HepG2 (cell line): Measurements from ENCODE around the gene SUSD6. TPM values are rescaled to one million over a fixed set of nuclear protein-coding genes. Genes with fewer than 3 reads are reported as not detected.

ENCODE experiments used
- ATAC-seq: fragments of 200-7000 bp; cut with Tn5 transposase; 3 replicates; pipeline ENCODE4 v1.9.1; 2020; ENCODE audit warnings: mild to moderate bottlenecking, moderate library complexity
- BruUV-seq: library from RNA; stranded (reverse); fragments of 400-500 nt; replicated peaks from 2 replicates; lab custom pipeline; 2021; lab: Mats Ljungman, UMichigan
- CTCF ChIA-PET: fragments of 300-600 bp; formaldehyde crosslinking; extraction: SDS; loops from one replicate; lab custom pipeline; 2021; ENCODE audit warnings: low total read pairs, inconsistent platforms, low intra/inter-chr PET ratio; lab: Yijun Ruan, JAX
- POLR2A ChIA-PET: fragments of 350-600 bp; sonication (Branson Sonifier 250); formaldehyde crosslinking; loops from one replicate; lab custom pipeline; 2020; ENCODE audit warnings: antibody characterized with exemption, inconsistent platforms; lab: Yijun Ruan, JAX
- DNase-seq: peaks from one replicate; pipeline ENCODE4 v3.0.0-alpha.2; 2015; ENCODE audit warnings: low spot score
- FAIRE-seq: peaks from 3 replicates; lab custom pipeline; 2011; peaks lifted over from hg19 to GRCh38; lab: Jason Lieb, UNC
- H2AFZ ChIP-seq: one replicate; pipeline ENCODE4 v1.6.1; 2011; ENCODE audit warnings: low read length, inconsistent platforms
- H3K27ac ChIP-seq: fragments of 300-600 bp; 3 replicates; pipeline ENCODE4 v1.8.0; 2011; ENCODE audit warnings: mixed run types, mild to moderate bottlenecking, mixed read lengths, low read length, inconsistent platforms; ENCODE audit not compliant: insufficient read depth; ENCODE audit errors: extremely low read length
- H3K27me3 ChIP-seq, 2 experiments: fragments of 200-600 bp in 1 of 2; 2 replicates in 1 of 2; 3 replicates in 1 of 2; pipeline versions ENCODE4 v1.6.0 to v1.8.0; 2011; ENCODE audit warnings: low read length in 2 of 2, mild to moderate bottlenecking in 2 of 2, moderate library complexity in 2 of 2, inconsistent platforms in 1 of 2; ENCODE audit not compliant: insufficient read depth in 2 of 2, control insufficient read depth in 1 of 2
- H3K36me3 ChIP-seq, 2 experiments: fragments of 200-600 bp in 1 of 2; replicated peaks in 1 of 2; 2 replicates in 1 of 2; 3 replicates in 1 of 2; pipeline versions ENCODE4 v1.5.1 to v1.8.0; 2011; ENCODE audit warnings: low read length in 2 of 2, inconsistent platforms in 1 of 2; ENCODE audit not compliant: insufficient read depth in 2 of 2, control insufficient read depth in 1 of 2
- H3K4me1 ChIP-seq: 2 replicates; pipeline ENCODE4 v1.5.1; 2012; ENCODE audit warnings: low read length, inconsistent platforms; ENCODE audit not compliant: insufficient read depth
- H3K4me2 ChIP-seq: 2 replicates; pipeline ENCODE4 v1.6.0; 2011; ENCODE audit warnings: low read depth, low read length, inconsistent platforms
- H3K4me3 ChIP-seq, 3 experiments: fragments of 200-600 bp in 1 of 3; sonication (generic), shearing (Covaris generic) in 1 of 3; replicated peaks in 1 of 3; 2 replicates each; pipeline ENCODE4 v1.5.1; 2011 to 2016; ENCODE audit warnings: low read length in 3 of 3, inconsistent platforms in 2 of 3, low read depth in 2 of 3, mild to moderate bottlenecking in 2 of 3, control low read depth in 1 of 3, mixed read lengths in 1 of 3; ENCODE audit not compliant: insufficient read depth in 1 of 3
- H3K79me2 ChIP-seq: one replicate; pipeline ENCODE4 v1.6.1; 2011; ENCODE audit warnings: low read length, inconsistent platforms; ENCODE audit not compliant: insufficient read depth
- H3K9ac ChIP-seq: 2 replicates; pipeline ENCODE4 v1.6.0; 2011; ENCODE audit warnings: mild to moderate bottlenecking, low read depth, low read length, inconsistent platforms; ENCODE audit not compliant: insufficient read depth
- H3K9me3 ChIP-seq: 2 replicates; pipeline ENCODE4 v1.5.1; 2012; ENCODE audit warnings: mild to moderate bottlenecking, low read length
- H4K20me1 ChIP-seq: 2 replicates; pipeline ENCODE4 v1.6.0; 2011; ENCODE audit warnings: inconsistent platforms, mild to moderate bottlenecking, low read length, moderate library complexity; ENCODE audit not compliant: insufficient read depth
- BORCS8-MEF2B ChIP-seq: sonication (generic); formaldehyde crosslinking; IDR thresholded peaks from 2 replicates; pipeline ENCODE4 v1.8.0; 2022; ENCODE audit warnings: mild to moderate bottlenecking, missing genetic modification reagents
- CERS6 ChIP-seq: sonication (generic); formaldehyde crosslinking; IDR thresholded peaks from 2 replicates; pipeline ENCODE4 v1.5.0; 2020; ENCODE audit warnings: missing genetic modification reagents
- FOXJ3 ChIP-seq: sonication (generic); formaldehyde crosslinking; IDR thresholded peaks from 2 replicates; pipeline ENCODE4 v1.4.0; 2020; ENCODE audit warnings: missing genetic modification reagents, mild to moderate bottlenecking, borderline replicate concordance
- KAT2B ChIP-seq: fragments of 150-350 bp; IDR thresholded peaks from 2 replicates; pipeline ENCODE4 v1.6.1; 2014; ENCODE audit warnings: low read depth, low read length, borderline replicate concordance
- RCOR2 ChIP-seq: IDR thresholded peaks from 2 replicates; pipeline ENCODE4 v1.6.1; 2016; ENCODE audit warnings: missing biosample characterization, missing genetic modification reagents
- SOX6 ChIP-seq, 2 experiments: fragments of 450-650 bp in 1 of 2; sonication (generic) in 1 of 2; formaldehyde crosslinking in 1 of 2; IDR thresholded peaks; 2 replicates each; pipeline versions ENCODE4 v1.4.0 to v1.6.1; 2017 to 2020; ENCODE audit warnings: antibody characterized with exemption in 1 of 2, mild to moderate bottlenecking in 1 of 2, missing genetic modification reagents in 1 of 2
- TEAD2 ChIP-seq: sonication (generic); formaldehyde crosslinking; IDR thresholded peaks from 2 replicates; pipeline ENCODE4 v1.9.0; 2021; ENCODE audit warnings: missing genetic modification reagents
- YEATS2 ChIP-seq: sonication (generic); formaldehyde crosslinking; IDR thresholded peaks from 2 replicates; pipeline ENCODE4 v1.4.0; 2020; ENCODE audit warnings: missing genetic modification reagents, borderline replicate concordance
- ZBTB8A ChIP-seq: sonication (generic); formaldehyde crosslinking; IDR thresholded peaks from 2 replicates; pipeline ENCODE4 v1.4.0; 2020; ENCODE audit warnings: mild to moderate bottlenecking, low read depth, missing genetic modification reagents, borderline replicate concordance
- ZNF17 ChIP-seq: sonication (generic); formaldehyde crosslinking; IDR thresholded peaks from 2 replicates; pipeline ENCODE4 v1.5.0; 2020; ENCODE audit warnings: mild to moderate bottlenecking, missing genetic modification reagents
- ZNF703 ChIP-seq: sonication (generic); formaldehyde crosslinking; IDR thresholded peaks from 2 replicates; pipeline ENCODE4 v1.5.1; 2020; ENCODE audit warnings: missing genetic modification reagents, mild to moderate bottlenecking, moderate library complexity, borderline replicate concordance
- WGBS: methylation state at CpG from one replicate; pipeline ENCODE4 v1.1.6; 2017; ENCODE audit warnings: low lambda C conversion rate; 5-methylcytosine and 5-hydroxymethylcytosine counted together
- in situ Hi-C: cut with HindIII; loops from 2 replicates; pipeline ENCODE4 v1.10.0; 2017; ENCODE audit warnings: low pct_unique_long_range_greater_than_20kb; ENCODE audit not compliant: extremely low pct_ligation_motif_present
- intact Hi-C: fragments of 100-400 bp; cut with micrococcal nuclease; formaldehyde crosslinking; loops from one replicate; pipeline ENCODE4 v1.10.0; 2022; ENCODE audit not compliant: unreplicated experiment
- polyA plus RNA-seq, 8 experiments: library from polyadenylated mRNA; depleted of rRNA in 3 of 8; stranded (reverse) in 7 of 8; unstranded in 1 of 8; fragments of >200 nt; fragmentation: Illumina TruSeq in 4 of 8; extraction: Trizol in 4 of 8; gene quantifications; 2 replicates each; pipeline versions ENCODE4 v1.2.1 to v1.2.3, GENCODE V29; 2011 to 2016; ENCODE audit warnings: low read depth in 4 of 8, missing spikeins in 1 of 8, mixed read lengths in 1 of 8; ENCODE audit not compliant: insufficient read depth in 1 of 8
- total RNA-seq, 5 experiments: library from RNA; depleted of rRNA; stranded (reverse); fragments of >200 nt; fragmentation: Illumina TruSeq; extraction: Trizol; gene quantifications; 2 replicates each; pipeline ENCODE4 v1.2.3, GENCODE V29; 2016; ENCODE audit warnings: low read depth in 1 of 5
- TF ChIP-seq, protein P1 (sequence below): sonication (generic); formaldehyde crosslinking; IDR thresholded peaks from 2 replicates; pipeline ENCODE4 v1.4.0; 2020; ENCODE audit warnings: missing genetic modification reagents, mild to moderate bottlenecking, borderline replicate concordance
- TF ChIP-seq, protein P2 (sequence below): sonication (generic); formaldehyde crosslinking; IDR thresholded peaks from 2 replicates; pipeline ENCODE4 v1.4.0; 2020; ENCODE audit warnings: missing genetic modification reagents, borderline replicate concordance

Gene SUSD6
- total and polyA plus RNA-seq, 2 of the 13 experiments (the other 11 are each of a cell fraction or from before 2014, with no cell fraction given), result 7.2 to 7.4 TPM

DNA sequence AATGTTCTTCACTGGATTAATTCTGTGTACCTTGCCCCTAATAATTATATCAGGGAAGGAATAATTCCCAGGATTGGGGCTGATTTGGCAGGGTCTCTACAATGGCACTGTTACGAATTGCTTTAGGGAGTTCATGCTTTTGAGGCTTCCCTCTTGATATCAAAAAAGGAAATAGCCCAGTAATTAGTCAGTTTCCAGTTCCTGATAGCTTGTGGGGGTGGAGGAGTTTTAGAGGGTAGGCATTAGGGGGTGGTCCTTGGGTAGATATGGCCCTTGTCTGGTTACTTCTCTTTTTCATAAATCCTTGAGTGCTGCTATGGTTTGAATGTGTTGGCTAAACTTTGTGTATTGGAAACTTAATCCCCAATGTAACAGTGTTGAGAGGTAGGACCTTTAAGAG lies 149.4 kb downstream of the SUSD6 start (continued):
- TF ChIP-seq, protein P1, sequence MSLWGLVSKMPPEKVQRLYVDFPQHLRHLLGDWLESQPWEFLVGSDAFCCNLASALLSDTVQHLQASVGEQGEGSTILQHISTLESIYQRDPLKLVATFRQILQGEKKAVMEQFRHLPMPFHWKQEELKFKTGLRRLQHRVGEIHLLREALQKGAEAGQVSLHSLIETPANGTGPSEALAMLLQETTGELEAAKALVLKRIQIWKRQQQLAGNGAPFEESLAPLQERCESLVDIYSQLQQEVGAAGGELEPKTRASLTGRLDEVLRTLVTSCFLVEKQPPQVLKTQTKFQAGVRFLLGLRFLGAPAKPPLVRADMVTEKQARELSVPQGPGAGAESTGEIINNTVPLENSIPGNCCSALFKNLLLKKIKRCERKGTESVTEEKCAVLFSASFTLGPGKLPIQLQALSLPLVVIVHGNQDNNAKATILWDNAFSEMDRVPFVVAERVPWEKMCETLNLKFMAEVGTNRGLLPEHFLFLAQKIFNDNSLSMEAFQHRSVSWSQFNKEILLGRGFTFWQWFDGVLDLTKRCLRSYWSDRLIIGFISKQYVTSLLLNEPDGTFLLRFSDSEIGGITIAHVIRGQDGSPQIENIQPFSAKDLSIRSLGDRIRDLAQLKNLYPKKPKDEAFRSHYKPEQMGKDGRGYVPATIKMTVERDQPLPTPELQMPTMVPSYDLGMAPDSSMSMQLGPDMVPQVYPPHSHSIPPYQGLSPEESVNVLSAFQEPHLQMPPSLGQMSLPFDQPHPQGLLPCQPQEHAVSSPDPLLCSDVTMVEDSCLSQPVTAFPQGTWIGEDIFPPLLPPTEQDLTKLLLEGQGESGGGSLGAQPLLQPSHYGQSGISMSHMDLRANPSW, result no peak
- TF ChIP-seq ZBTB8A (CRISPR knock-in tag) (no peak), KAT2B (no peak), ZNF703 (CRISPR knock-in tag) (no peak)
- TF ChIP-seq, all 625 proteins: peak for 0

DNA sequence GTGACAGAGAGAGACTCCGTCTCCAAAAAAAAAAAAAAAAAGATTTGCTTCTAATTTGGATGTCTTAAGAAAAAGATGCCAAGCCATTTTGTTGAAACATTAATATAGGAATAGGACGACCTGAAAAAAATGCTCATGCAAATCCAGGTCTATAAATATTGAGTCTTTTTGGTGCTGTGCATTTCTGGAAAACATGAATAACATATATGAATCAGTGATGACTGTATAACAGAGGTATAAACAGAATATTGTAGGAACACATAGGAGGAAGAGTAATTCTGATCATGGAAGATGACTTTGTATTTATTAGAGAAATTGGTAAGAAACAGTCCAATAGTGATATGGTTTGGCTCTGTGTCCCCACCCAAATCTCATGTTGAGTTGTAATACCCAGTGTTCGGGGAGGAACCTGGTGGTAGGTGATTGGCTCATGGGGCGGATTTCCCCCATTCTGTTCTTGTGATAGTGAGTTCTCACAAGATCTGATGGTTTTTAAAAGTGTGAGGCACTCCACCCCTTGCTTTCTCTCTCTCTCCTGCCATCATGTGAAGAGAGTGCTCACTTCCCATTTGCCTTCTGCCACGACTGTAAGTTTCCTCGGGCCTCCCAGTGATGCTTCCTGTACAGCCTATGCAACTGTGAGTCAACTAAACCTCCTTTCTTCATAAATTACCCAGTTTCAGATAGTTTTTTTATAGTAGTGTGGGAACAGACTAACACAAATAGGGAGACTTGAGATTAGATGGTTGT lies 152.5 kb downstream of the SUSD6 start:
- 68% methylated on average over 5 of the region's 6 CpGs for WGBS
- Histone ChIP-seq H3K36me3 (peaks cover 4 to 11% of the 10 kb centered on the region in 2 experiments), H3K4me2 (no peak overlapping the region), H3K79me2 (peaks cover 23% of the 10 kb centered on the region), H2AFZ (no peak overlapping the region), H3K4me3 (no peak overlapping the region), H3K9me3 (no peaks in the 10 kb centered on the region), H4K20me1 (peaks cover 14% of the 10 kb centered on the region), H3K27me3 (no peaks in the 10 kb centered on the region; a peak in 2 of 5 replicates), H3K4me1 (peaks cover 18% of the 10 kb centered on the region), H3K9ac (no peak overlapping the region), H3K27ac (no peak overlapping the region)
- no peak for ATAC-seq
- no peak for DNase-seq
- ChIA-PET CTCF (no interaction called here), POLR2A (no interaction called here)
- no TSS peak for BruUV-seq
- FAIRE-seq, result no peak
- in situ Hi-C loops, result no loop called here
- intact Hi-C loops, result no loop called here
- TF ChIP-seq RCOR2 (CRISPR knock-in tag), result no peak
- TF ChIP-seq BORCS8-MEF2B (CRISPR knock-in tag), result no peak
- no peak for TF ChIP-seq CERS6 (CRISPR knock-in tag)
- no peak for TF ChIP-seq FOXJ3 (CRISPR knock-in tag)
- no peak for TF ChIP-seq TEAD2 (CRISPR knock-in tag)
- TF ChIP-seq SOX6 (IDR thresholded peaks at IDR 0.05), result no peak
- no peak for TF ChIP-seq SOX6 (CRISPR knock-in tag; IDR thresholded peaks at IDR 0.05)
- no peak for TF ChIP-seq YEATS2 (CRISPR knock-in tag)
- TF ChIP-seq ZNF17 (CRISPR knock-in tag), result no peak
- TF ChIP-seq, protein P2, sequence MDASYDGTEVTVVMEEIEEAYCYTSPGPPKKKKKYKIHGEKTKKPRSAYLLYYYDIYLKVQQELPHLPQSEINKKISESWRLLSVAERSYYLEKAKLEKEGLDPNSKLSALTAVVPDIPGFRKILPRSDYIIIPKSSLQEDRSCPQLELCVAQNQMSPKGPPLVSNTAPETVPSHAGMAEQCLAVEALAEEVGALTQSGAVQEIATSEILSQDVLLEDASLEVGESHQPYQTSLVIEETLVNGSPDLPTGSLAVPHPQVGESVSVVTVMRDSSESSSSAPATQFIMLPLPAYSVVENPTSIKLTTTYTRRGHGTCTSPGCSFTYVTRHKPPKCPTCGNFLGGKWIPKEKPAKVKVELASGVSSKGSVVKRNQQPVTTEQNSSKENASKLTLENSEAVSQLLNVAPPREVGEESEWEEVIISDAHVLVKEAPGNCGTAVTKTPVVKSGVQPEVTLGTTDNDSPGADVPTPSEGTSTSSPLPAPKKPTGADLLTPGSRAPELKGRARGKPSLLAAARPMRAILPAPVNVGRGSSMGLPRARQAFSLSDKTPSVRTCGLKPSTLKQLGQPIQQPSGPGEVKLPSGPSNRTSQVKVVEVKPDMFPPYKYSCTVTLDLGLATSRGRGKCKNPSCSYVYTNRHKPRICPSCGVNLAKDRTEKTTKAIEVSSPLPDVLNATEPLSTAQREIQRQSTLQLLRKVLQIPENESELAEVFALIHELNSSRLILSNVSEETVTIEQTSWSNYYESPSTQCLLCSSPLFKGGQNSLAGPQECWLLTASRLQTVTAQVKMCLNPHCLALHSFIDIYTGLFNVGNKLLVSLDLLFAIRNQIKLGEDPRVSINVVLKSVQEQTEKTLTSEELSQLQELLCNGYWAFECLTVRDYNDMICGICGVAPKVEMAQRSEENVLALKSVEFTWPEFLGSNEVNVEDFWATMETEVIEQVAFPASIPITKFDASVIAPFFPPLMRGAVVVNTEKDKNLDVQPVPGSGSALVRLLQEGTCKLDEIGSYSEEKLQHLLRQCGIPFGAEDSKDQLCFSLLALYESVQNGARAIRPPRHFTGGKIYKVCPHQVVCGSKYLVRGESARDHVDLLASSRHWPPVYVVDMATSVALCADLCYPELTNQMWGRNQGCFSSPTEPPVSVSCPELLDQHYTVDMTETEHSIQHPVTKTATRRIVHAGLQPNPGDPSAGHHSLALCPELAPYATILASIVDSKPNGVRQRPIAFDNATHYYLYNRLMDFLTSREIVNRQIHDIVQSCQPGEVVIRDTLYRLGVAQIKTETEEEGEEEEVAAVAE, result no peak
